ENCODE measurements around the gene NCMAP. TPM values are rescaled to one million over a fixed set of nuclear protein-coding genes. Genes with fewer than 3 reads are reported as not detected.

The NCMAP gene
- total RNA-seq, 1 donor from 2014 or later, result 0.49 TPM

DNA sequence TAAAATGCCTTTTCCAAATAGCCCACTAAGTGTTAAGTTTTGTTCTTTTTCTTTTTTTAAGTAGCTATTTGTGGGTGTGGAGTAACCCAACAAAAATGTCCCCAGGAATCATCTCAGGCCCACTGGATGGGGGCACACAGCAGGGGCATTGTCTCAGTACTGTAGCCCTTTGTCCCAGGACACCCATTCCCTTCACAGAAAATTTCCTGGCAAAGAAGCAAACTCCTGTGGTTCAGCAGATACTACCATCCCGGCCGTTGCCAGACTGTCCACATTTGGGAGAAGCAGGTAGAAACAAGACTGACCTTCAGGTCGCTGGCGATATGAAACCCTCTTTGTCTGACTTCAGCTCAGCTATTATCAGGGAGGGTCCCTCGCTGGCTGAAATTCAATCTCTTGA lies 63.5 kb downstream of the NCMAP start:
- H3K9me3 ChIP-seq (ENCODE audit: low read depth), result no peaks in the 10 kb centered on the region
- TF ChIP-seq EZH2phosphoT487 (IDR thresholded peaks at IDR 0.05) (no peak), EZH2 (IDR thresholded peaks at IDR 0.05) (no peak), CTCF (IDR thresholded peaks at IDR 0.05) (no peak)
- Mint-ChIP-seq H3K4me3 (no peak overlapping the region), H3K27ac (no peak overlapping the region), H3K27me3 (ENCODE audit: insufficient read depth, low read depth) (peaks cover 8% of the 10 kb centered on the region), H3K4me1 (peaks cover 16% of the 10 kb centered on the region), H3K36me3 (no peaks in the 10 kb centered on the region), H3K9me3 (no peaks in the 10 kb centered on the region)
- no peak overlapping the region for H3K9ac ChIP-seq
- peaks cover 9% of the 10 kb centered on the region for H3K4me1 ChIP-seq
- H4K20me1 ChIP-seq (ENCODE audit: low read depth), result no peaks in the 10 kb centered on the region
- no peak overlapping the region for H3K27ac ChIP-seq
- no peak for DNase-seq (ENCODE audit: low spot score)
- no peaks in the 10 kb centered on the region for H3K36me3 ChIP-seq
- H3K4me3 ChIP-seq, result no peak overlapping the region
- no peaks in the 10 kb centered on the region for H3K79me2 ChIP-seq (ENCODE audit: low read depth)
- no peaks in the 10 kb centered on the region for H3F3A ChIP-seq (ENCODE audit: low read depth)
- peak overlapping the region; percentile 72 for H2AFZ ChIP-seq (replicated peaks)
- H3K27me3 ChIP-seq, result no peaks in the 10 kb centered on the region
- H3K4me2 ChIP-seq, result no peak overlapping the region

- no peak overlapping the region for H3K4me3 ChIP-seq
- H3K27ac Mint-ChIP-seq, result no peak overlapping the region
- no peak overlapping the region for H3K4me2 ChIP-seq
- H3K79me2 ChIP-seq (ENCODE audit: low read depth), result no peaks in the 10 kb centered on the region
- H3K36me3 Mint-ChIP-seq, result no peaks in the 10 kb centered on the region
- no peaks in the 10 kb centered on the region for H3F3A ChIP-seq (ENCODE audit: low read depth)
- no peaks in the 10 kb centered on the region for H3K9me3 ChIP-seq (ENCODE audit: low read depth)
- H2AFZ ChIP-seq (replicated peaks), result no peak overlapping the region
- H3K27me3 ChIP-seq, result no peaks in the 10 kb centered on the region
- peaks cover 16% of the 10 kb centered on the region for H3K4me1 Mint-ChIP-seq
- H3K4me3 Mint-ChIP-seq, result no peak overlapping the region
- no peak for DNase-seq (ENCODE audit: low spot score)
- no peaks in the 10 kb centered on the region for H3K36me3 ChIP-seq
- no peak overlapping the region for H3K9ac ChIP-seq
- H3K27me3 Mint-ChIP-seq (ENCODE audit: insufficient read depth, low read depth), result peaks cover 8% of the 10 kb centered on the region
- H3K4me1 ChIP-seq, result peaks cover 9% of the 10 kb centered on the region
- TF ChIP-seq EZH2 (IDR thresholded peaks at IDR 0.05) (no peak), EZH2phosphoT487 (IDR thresholded peaks at IDR 0.05) (no peak), CTCF (IDR thresholded peaks at IDR 0.05) (no peak)
- no peak overlapping the region for H3K27ac ChIP-seq
- peaks cover 3% of the 10 kb centered on the region for H3K9me3 Mint-ChIP-seq
- no peaks in the 10 kb centered on the region for H4K20me1 ChIP-seq (ENCODE audit: low read depth)
These were observed 64.8 kb downstream of the NCMAP start for GRCh38 chr1:24620678-24621077.

DNA sequence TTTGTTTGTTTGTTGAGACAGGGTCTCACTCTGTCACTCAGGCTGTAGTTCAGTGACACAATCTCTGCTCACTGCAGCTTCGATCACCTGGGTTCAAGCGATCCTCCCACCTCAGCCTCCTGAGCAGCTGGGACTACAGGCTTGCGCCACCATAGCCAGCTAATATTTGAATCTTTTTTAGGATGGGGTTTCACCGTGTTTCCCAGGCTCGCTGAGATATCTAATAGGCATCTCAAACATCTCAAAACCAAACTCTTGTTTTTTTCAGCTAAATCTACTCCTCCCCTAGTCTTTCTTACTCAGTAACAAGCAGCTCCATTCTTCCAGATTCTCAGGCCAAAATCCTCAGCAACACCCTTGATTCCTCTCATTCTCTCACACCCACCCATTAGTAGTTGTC lies 65.2 kb downstream of the NCMAP start:
- H3K4me1 Mint-ChIP-seq, result peaks cover 16% of the 10 kb centered on the region
- no peak overlapping the region for H3K4me3 Mint-ChIP-seq
- no peak overlapping the region for H3K9ac ChIP-seq
- peaks cover 9% of the 10 kb centered on the region for H3K4me1 ChIP-seq
- no peaks in the 10 kb centered on the region for H3K9me3 ChIP-seq (ENCODE audit: low read depth)
- no peak for TF ChIP-seq EZH2phosphoT487 (IDR thresholded peaks at IDR 0.05)
- TF ChIP-seq EZH2 (IDR thresholded peaks at IDR 0.05), result no peak
- TF ChIP-seq CTCF (IDR thresholded peaks at IDR 0.05), result no peak
- peaks cover 4% of the 10 kb centered on the region for H3K9me3 Mint-ChIP-seq
- H3K4me3 ChIP-seq, result no peak overlapping the region
- no peak overlapping the region for H2AFZ ChIP-seq (replicated peaks)
- no peaks in the 10 kb centered on the region for H3K36me3 ChIP-seq
- H3K36me3 Mint-ChIP-seq, result no peaks in the 10 kb centered on the region
- H3K27me3 Mint-ChIP-seq (ENCODE audit: insufficient read depth, low read depth), result peaks cover 8% of the 10 kb centered on the region
- H3K27ac ChIP-seq, result no peak overlapping the region
- no peaks in the 10 kb centered on the region for H4K20me1 ChIP-seq (ENCODE audit: low read depth)
- no peaks in the 10 kb centered on the region for H3K27me3 ChIP-seq
- no peaks in the 10 kb centered on the region for H3F3A ChIP-seq (ENCODE audit: low read depth)
- no peak overlapping the region for H3K27ac Mint-ChIP-seq
- no peak for DNase-seq (ENCODE audit: low spot score)
- no peaks in the 10 kb centered on the region for H3K79me2 ChIP-seq (ENCODE audit: low read depth)
- H3K4me2 ChIP-seq, result no peak overlapping the region
